ENCODE data around the gene MLLT1.

The MLLT1 gene

DNA sequence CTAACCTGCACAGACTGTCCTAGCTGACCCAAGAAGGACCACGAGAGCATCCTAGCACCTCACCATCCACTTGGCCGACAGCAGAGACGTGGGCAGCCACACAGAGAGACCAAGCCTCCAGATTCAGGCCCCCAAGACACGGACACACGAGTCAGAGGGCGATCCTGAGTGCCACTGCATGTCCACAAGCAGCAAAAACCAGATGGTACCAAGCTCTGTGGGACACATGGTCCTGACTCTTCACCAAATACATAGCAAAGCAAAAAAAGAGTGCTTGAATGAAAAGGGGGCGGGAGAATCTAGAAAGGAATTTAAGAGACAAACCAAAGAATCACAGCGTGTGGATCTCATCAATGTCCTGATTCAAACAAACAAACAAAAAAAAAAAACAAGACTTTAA lies 45.2 kb downstream of the MLLT1 start:
- no peak for DNase-seq

DNA sequence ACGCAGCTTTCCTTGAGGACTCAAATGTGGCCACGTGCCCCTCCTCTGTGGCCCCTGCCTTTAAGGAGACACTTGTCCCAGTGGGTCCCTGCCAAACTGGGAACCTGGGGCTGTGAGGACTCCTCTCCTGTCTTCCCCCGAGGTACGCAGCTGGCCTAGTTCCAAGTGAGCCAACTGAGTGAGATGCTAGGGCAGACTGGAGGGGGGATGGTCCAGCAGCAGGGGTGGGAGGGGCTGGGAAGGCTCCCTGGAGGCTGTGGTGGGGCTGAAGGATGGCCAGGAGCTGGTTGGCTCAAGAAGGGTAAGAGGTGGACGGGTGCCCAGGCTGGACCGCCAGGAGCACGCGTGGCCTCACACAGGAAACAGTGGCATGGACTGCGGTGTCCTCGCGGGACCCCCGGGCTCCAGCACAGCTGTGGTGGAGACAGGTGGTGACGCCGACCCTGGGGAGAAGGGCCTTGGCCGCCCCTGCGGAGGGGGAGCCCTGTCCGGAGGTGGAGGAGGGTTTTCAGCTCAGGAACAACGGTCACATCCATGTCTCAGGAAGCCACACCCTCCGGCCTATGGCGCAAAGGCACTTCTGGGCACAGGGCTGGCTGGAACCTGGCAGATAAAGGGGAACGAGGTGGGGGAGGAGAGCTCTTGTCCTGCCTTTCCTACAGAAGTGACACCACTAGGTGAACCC lies 45.8 kb downstream of the MLLT1 start:
- DNase-seq = peak; percentile 60

DNA sequence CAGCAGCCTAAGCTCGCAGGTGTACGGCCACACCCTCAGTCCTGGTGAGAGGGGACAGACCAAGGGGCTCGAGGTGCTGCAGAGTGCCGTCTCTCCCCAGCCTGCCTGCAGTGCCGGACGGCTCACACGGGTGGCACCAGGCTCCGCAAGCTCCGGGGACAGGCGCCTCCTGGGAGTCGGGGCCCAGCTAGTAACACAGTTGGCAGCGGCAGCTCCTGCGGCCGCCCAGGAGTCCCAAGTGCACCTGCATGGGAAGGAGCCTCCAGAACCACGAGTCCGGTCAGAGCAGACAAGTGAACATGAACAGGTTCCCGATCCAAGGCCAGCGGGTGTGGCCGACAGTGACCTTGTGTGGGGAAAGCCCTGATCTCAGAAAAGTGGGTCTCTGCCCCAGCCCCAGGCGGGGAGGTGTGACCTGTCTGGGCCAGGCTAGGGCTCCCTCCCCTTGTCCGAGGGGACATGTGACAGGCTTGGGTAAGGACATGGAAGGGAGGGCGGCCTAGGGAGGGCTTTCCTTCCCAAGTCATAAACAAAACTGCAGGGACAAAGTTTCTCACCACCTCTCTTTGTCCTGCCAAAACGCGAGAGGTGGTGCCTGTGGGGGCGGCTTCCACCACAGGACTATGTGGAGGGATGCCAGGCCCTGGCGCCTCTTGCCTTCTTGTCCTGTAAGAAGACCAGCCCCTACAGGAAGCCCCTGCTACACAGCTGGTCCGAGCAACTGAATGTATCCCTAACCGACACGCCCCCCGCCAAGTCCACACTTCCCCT lies 46.5 kb downstream of the MLLT1 start:
- no peak for DNase-seq

DNA sequence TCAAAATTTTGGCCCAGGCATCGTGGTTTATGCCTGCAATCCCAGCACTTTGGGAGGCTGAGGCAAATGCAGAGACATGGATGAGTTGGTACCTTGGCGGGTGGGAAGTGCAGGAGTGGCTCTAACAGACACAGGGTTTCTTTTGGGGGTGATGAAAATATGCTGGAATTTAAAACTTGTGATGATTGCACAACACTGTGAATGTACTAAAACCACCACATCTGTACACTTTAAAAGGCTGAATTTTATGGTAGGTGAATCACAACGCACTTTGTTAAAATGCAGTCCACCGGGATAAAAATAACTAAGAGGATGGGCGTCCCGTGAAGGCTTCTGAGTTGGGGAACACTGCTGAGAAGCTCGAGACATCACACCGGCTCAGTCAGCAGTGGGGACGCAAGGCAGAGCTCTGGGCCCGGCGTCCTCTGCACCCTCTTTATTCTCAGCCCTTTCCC lies 47.1 kb downstream of the MLLT1 start:
- no peak for DNase-seq

DNA sequence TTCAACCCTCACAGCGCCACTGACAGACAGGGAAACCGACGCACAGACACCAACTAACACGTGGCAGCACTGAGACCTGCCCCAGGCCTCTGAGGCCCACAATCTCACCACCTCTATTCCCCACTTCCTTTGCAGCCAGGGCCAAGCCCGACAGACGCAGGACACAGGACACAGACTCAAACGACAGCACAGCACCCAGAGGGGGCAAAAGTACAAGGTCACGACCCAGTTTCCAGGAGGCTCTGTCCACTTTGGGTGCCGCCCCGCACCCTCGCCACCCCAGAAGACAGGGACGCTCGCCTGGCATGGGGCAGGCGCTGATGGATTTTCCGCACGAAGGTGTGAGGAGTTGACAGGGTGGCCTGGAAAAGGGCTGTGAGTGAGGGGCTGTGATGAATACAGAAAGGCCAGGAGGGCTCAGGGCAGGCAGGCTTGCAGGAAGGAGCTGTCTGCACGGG lies 48.8 kb downstream of the MLLT1 start:
- no peak for DNase-seq

DNA sequence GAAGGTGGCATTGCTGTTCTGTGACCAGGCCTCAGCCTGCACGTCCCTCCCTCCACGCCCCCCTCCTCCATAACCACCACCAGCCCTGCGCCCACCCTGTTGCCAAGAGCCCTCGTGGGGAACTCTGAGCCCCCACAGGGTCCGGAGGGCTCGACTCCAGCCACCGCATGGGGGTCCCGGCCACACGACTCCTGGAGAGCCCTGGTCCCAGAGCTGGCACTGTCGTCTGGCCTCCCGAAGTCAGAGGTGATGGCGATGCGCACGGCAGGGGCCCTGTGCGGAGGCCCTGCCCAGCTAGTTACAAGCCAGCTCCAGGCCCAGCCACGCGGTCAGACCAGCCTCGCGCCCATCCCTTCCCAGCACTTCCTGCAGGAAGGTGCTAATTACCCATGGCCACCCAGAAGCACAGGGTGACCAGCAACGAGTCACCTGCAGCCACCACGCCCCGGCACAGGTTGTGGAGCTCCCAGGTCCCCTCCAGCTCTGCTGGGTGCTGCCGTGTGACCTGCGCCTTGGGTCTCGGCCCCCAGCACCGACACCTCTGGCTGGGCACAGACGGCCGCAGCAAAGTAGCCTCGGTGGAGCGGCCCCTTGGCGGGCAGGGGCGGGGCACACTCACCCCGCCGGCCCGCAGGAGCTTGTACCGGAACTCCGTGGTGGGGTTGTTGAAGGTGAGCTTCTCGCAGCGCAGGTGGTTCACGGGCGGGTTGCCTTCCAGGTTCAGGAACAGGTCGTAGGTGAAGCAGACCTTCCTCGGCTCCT lies 49.6 kb downstream of the MLLT1 start:
- DNase-seq = no peak

DNA sequence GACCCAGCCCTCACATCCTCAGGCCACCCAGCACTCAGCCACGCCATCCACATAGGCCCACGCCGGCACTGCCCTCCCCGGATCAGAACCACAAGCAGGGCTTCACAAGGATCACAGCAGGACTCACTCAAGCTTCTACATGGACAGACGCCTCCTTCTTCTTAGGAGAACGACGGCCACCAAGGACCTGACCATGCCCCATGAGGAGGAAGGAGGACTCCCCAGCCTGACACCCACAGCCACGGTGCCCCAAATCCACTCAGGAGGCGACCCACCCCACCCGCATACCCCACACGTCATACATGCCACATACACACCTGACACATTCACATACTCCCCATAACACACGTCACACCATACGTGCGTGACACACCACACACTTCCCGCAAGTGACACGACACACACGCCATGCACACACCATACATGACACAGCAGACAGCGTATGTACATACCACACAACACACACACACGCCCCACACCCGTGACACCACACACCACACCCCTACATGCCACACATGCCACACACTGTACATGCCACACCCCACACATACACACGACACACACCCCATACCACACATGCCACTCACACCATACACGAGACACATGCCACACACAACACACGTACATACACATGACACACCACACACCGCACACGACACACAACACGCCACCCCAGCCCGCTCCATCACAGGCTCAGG lies 50.4 kb downstream of the MLLT1 start:
- DNase-seq = no peak

DNA sequence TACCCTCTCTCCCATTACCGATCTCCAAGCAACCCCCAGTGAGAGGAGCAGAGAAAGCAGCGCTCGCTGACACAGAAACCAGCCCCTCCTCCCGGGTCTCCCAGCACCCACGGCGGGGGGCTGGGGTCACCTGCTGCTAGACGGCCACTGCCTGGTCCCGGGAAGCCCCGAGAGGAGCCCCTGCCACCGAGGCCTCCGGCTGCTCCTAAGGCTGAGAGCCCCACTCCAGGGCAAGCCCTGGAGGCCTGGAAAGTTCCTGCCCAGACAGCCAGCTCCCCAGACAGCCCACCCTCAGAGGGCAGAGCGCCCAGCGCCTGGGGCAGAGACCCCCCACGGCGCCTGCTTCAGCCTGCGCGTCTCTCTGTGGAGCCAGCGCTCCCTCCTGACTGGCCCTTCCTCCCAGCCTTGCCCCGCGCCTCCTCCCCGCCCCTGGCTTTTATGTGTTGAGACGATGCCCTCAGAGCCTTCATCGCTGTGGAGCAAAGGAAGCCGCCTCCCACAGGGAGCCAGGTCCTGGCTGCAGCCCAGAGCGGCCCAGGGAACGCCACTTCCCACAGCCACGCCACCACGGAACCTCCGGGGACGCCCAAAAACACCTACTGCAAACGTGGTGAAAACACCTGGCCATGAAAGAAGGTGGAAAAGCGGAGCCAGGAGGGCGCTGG lies 51.1 kb downstream of the MLLT1 start:
- peak; percentile 74 for DNase-seq

DNA sequence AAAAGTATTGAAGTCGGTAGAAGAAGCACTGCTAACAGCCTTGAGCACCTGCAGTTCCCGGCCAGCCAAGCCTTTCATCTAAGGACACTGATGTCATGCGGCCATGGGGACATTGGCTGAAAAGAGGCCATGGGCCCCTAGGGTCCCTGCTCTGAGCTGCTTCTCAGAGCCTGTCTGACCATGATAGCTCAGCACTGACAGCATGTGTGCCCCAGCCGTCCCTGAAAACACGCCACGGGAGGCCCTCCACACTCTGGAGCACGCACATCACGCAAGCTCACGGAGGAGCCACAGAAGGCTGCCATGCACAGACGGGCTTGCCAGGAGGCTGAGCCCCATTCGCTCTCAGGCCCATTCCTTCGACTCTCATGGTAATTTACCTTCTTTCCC lies 51.8 kb downstream of the MLLT1 start:
- peak; percentile 68 for DNase-seq

DNA sequence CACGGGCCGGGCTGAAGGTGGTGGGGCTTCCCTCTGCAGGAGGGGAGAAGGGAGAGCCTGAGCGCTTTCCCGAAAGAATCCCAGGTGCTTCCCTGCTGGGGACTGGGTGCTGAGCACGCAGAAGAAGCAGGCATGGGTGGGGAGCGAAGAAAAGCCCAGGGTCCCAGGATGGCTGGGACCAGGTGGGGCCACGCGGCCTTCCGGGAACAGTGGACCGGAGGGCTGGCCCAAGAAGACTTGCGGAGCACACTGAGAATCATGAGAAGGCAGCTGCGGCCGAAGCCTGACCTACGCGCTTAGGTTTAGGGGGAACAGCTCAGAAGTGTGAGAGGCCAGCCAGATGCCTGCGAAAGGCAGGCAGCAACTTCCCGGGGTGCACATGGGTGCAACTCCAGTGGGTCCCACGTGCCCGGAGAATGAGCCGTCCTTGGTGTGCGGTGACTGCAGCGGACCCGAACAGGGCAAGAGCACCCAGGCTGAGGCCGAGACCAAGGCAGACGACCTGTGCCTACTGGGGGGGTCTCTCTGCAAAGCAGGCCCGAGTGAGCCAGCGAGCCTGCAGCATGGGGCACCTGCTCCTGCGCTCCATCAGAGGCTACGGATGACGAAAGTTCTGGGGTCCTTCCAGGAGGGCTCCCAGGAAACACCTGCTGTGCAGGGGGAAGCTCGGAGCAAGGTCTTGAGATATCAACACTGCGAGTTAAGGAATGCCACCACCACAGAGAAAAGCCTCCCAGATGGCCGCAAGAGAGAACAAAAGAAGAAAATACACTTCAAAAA lies 52.4 kb downstream of the MLLT1 start:
- no peak for DNase-seq

DNA sequence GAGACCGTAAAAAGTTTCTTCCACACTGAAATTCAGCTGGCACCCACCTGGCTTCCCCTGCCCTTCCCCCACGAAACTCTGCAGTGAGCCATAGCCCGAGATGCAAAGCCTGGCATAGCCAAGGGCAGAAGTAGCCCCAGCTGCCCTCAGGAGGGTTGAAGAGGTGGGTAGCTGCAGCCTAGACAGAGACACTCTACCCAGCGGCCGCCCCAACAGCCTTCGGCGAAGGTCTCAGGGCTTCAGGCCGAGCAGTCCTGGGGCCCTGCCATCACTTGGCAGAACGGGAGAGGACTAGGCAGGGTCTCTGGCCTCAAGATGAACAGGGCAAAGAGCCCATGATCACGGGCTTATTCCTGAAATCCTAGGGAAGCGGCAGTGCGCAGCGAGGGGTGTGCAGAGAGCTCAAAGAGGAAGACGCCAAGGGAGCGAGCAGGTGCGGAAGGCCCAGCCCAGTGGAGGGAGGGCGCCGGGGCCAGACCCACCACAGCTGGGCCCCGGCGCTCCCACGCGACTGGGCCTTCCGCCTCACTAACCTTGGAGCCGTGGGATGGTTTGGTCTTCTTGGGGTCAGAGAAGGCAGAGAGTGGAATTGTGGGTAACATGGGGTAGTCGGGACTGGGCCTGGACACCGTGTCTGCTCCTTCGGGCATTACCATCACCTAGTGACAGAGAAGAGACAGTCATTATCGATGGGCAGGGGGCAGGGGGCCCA lies 53.2 kb downstream of the MLLT1 start:
- DNase-seq = peak; percentile 14

DNA sequence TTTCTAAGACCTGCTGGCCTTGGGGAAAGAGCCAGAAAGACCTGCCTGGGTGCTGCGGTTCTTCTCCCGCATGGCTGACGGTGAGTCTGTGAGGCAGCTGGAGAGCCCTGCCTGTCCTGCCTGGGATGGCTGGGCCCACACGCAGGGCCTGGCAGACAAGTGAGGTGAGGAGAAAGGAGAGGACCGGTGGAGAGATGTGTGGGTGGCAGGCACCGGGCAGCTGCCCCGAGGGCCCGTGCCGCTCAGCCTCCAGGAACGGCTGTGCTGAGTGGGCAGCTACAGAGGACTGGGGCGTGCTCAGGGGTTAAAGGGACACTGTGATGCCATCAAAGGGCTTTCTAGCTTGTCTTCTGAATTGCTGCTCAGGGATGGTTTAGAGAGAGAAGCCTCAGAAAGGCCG lies 53.8 kb downstream of the MLLT1 start:
- DNase-seq = no peak

DNA sequence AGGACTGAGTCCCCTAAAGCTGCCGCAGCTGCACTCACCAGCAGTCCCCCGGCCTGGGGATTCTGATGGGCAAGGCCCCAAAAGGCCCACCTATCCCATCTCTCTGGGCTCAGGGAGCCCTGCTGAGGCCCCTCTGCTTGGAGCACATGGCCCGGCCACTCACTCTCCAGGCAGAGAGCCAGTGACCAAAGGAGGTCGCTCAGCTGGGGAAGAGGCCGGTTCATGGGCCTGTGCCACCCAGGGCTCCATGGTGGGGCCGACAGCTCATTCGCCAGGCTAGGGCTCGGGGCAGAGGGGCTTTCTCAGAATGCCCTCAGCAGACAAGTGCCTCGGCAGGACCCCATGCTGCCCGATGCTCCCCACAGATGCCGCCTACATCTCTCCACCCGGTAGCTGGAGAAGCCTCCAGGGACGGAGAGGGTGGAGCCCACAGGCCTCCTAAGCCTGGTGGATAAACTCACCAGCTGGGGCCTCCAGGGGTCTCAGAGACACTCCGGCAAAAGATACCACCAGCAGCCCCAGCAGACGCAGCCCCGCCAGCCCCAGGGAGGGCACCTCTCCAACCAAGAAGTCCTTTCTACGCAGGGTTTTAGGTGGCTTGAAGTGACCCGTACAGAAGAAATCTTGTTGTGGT lies 54.4 kb downstream of the MLLT1 start:
- no peak for DNase-seq

DNA sequence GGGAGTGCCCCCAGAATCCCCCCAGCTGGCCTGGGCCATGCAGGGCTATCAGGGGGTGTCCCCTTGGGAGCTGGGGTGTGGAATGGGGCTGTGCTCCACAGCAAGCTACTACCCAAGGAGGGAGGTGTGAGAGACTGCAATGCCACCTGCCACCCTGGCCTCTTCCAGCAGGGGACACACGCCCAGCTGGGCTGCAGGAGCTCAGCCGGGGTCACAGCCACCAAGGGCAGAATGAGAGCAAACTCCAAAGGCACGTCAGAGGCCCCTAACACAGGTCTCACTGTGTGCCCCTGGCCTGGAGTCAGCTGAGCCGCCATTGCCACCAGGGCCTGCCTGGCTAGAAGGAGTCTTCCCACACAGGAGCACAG lies 55.5 kb downstream of the MLLT1 start:
- no peak for DNase-seq

DNA sequence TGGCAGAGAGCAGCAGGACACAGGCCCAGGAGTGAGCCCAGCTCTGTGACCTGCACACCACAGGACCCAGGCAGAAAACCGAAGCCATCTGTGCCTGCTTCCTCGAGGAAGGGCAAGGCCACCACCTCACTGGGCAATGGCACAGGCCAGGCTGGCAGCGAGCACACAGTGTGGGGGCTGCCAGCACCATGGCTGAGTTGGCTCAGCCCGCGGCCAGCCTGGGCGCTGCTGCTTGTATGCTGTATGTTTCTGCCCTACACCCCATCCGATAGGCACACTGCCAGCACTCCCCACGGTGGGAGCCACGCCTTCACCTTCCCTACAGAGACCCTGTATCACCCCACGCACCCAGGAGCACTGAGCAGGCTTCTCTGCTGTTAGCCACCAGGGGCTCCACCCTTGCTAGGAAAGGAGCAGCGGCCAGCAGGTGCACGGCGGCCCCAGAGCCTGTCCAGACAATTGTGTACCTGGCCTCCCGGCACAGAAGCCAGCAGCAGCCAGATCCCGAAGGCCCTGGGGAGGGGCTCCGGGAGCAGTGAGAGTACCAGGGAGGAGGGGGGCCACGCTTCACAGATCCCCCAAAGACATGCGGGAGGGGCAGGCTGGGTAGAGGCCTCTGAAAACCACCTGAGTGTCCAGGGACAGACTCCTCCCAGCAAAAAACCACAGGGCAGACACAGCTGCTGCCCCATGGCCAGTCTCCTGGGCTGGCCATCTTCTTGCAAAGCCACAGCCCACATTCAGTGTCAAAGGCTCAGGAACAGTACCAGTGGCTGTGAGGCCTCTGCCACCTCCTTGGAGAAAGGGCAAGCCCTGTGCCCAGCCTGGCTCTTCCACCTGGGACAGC lies 56.1 kb downstream of the MLLT1 start:
- DNase-seq = peak; percentile 21

DNA sequence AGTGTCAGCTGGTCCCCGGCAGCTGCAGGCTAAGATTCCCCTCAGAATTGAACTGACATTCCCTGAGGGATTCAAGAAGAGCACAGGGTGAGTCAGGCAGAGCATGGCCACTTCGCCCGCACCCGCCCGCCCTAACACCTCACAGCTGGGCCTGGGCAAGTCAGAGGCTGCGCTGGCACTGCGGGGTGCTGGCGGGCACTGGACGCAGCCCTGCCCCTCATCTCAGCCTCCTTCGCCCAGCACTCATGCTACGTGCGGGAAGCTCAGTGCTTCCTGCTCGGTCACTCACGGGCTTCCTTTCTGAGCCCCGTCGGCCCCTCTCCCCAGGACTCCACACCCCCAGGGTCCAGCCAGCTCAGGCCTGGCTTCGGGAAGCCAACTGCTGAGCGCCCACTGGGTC lies 56.9 kb downstream of the MLLT1 start:
- DNase-seq = no peak

DNA sequence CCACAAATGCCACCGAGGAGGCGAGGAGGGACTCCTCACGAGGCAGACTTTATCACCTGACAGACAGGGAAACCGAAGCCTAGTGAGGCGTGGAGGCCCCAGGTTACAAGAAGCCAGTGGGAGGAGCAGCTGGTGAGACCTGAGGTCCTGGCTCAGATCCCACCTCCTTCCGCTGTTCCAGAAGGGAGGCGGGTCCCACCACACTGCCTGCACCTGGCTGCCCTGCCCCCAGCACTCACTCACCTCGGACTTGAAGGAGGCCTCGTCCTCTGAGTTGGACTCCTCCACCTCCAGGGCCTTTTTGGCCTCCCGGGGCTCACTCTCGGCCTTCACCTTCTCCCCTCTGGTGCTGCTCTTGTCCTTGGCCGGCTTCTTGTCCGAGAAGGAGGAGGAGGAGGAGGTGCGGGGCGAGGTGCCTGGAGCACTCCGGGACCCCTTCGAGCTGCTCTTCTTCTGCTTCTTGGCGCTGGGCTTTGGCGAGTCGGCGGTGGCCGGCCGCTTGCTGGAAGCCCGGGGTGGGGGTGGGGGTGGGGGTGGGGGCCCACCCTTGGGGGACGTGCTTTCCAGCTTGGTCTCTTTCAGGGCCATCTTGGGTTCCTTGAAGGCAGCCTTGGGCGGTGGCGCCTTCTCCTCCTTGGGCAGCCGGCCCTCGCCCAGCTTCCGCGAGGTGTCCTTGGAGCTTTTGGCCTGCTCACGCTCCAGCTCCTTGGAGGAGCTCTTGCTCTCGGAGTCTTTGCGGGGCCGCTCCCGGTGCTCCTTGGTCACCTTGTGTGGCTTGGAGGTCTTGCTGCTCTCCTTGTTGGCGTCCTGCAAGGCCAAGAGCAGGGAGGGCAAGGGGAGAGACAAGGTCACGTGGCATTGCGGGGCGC lies 57.7 kb downstream of the MLLT1 start:
- no peak for DNase-seq

DNA sequence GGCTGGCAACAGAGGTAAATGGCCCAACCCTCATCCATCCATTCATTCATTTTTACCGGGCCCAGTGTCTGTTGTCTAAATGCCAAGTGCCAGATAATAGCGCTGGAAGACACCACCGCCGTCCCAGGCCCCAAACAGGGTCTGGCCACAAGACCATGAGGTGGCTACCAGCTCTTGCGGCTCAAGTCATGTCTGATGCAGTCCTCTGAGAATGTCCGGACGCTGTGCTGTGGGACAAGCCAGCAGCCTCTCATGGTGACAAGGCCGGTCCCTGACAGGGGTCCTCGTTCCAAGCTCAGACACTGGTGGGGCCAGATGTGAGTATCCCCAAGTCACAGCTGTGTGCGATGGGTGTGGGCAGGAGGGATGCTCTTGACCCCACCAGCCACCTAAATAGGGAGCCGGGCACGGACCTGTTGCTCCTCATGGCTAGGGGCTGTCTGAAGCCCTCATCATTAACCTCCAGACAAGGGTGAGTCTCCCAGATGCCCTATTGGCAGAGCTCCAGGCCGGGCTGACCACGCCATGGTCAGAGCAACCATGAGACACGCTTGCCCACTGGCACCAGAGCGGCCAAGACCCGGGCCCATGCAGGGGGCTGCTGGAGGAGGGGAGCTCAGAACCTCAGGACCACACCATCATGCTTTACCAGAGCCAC lies 58.4 kb downstream of the MLLT1 start:
- DNase-seq = no peak
